ENCODE measurements around the gene ADGRB2.

DNA sequence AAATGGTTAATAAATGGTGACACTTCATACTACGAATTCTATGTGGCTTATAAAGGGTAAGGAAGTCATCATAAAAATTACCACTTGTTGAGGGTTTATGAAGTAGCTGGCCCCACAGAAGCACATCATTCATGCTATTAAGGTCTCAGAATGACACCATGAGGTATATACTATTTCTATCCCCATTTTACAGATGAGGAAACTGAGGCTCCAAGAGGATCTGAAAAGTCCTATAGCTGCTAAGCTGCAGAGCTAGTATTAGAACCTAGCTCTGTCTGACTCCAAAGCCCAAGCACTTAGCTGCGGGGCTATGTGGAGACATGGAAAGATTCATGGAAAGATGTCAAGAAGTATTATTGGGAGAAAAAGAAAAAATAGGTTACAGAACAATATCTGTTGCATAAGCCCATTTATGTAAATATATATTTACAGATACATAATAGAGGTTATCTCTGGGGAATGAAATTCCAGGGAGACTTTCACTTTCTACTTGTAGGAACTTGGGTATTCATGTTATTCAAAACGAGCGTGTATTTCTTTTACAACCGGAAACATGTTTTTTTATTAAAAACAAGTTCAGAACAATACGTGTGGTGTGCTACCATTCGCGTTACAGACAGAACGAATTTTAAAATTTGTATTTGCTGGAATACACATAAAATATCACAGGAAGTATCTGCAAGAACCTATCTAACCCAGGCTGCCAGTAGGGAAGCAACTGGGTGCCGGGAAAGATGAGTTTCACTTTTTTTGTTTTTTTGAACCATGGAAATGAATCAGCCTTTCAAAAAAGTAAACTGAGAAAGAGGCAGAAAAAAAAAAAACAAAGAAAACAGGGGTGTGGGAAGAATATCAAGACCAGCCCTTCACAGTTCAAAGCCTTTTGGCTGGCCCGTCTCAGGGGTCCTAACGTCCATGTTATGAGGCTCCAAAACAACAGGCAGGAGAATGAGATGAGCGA, 38.3 kb upstream of the ADGRB2 start:
- TF ChIP-seq, protein P1, sequence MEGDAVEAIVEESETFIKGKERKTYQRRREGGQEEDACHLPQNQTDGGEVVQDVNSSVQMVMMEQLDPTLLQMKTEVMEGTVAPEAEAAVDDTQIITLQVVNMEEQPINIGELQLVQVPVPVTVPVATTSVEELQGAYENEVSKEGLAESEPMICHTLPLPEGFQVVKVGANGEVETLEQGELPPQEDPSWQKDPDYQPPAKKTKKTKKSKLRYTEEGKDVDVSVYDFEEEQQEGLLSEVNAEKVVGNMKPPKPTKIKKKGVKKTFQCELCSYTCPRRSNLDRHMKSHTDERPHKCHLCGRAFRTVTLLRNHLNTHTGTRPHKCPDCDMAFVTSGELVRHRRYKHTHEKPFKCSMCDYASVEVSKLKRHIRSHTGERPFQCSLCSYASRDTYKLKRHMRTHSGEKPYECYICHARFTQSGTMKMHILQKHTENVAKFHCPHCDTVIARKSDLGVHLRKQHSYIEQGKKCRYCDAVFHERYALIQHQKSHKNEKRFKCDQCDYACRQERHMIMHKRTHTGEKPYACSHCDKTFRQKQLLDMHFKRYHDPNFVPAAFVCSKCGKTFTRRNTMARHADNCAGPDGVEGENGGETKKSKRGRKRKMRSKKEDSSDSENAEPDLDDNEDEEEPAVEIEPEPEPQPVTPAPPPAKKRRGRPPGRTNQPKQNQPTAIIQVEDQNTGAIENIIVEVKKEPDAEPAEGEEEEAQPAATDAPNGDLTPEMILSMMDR (conservative IDR thresholded peaks at IDR 0.05 in 1 of 2, IDR thresholded peaks at IDR 0.05 in 1 of 2; ENCODE audit: extremely low read depth in 1 of 2, insufficient read depth in 1 of 2, low read depth in 1 of 2, low read length in 2 of 2), result no peak
- TF ChIP-seq EZH2 (IDR thresholded peaks at IDR 0.05; ENCODE audit: borderline replicate concordance, low read length), result no peak

All from mammary epithelial cell (primary cell).